Activated CD8-positive, alpha-beta memory T cell treated with anti-CD3 and anti-CD28 coated beads for 36 hours (primary cell): ENCODE results near the gene PLEKHA7. TPM values are rescaled to one million over a fixed set of nuclear protein-coding genes. Genes with fewer than 3 reads are reported as not detected.
"Not testable (repeated sequence)": the region's sequence is repeated elsewhere in the genome, so short reads cannot be mapped to it uniquely, and the experiment has no call there.

Source experiments
- CTCF ChIA-PET: fragments of 350-600 bp; sonication (Branson Sonifier 250); formaldehyde crosslinking; loops from one replicate; lab custom pipeline; 2021; ENCODE audit warnings: antibody characterized with exemption; lab: Charles Lee
- POLR2A ChIA-PET: fragments of 350-600 bp; sonication (Branson Sonifier 250); formaldehyde crosslinking; loops from one replicate; lab custom pipeline; 2021; ENCODE audit warnings: antibody characterized with exemption; lab: Charles Lee
- total RNA-seq, 2 experiments: library from RNA; stranded (reverse); gene quantifications; one replicate each; pipeline ENCODE4 v1.2.3, GENCODE V29; 2021

The PLEKHA7 gene, protein sequence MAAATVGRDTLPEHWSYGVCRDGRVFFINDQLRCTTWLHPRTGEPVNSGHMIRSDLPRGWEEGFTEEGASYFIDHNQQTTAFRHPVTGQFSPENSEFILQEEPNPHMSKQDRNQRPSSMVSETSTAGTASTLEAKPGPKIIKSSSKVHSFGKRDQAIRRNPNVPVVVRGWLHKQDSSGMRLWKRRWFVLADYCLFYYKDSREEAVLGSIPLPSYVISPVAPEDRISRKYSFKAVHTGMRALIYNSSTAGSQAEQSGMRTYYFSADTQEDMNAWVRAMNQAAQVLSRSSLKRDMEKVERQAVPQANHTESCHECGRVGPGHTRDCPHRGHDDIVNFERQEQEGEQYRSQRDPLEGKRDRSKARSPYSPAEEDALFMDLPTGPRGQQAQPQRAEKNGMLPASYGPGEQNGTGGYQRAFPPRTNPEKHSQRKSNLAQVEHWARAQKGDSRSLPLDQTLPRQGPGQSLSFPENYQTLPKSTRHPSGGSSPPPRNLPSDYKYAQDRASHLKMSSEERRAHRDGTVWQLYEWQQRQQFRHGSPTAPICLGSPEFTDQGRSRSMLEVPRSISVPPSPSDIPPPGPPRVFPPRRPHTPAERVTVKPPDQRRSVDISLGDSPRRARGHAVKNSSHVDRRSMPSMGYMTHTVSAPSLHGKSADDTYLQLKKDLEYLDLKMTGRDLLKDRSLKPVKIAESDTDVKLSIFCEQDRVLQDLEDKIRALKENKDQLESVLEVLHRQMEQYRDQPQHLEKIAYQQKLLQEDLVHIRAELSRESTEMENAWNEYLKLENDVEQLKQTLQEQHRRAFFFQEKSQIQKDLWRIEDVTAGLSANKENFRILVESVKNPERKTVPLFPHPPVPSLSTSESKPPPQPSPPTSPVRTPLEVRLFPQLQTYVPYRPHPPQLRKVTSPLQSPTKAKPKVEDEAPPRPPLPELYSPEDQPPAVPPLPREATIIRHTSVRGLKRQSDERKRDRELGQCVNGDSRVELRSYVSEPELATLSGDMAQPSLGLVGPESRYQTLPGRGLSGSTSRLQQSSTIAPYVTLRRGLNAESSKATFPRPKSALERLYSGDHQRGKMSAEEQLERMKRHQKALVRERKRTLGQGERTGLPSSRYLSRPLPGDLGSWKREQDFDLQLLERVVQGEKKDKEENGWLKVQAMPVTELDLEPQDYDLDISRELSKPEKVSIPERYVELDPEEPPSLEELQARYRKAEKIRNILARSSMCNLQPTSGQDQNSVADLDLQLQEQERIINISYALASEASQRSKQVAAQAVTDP
- total RNA-seq: 1 to 10 TPM; 9.5 TPM

DNA sequence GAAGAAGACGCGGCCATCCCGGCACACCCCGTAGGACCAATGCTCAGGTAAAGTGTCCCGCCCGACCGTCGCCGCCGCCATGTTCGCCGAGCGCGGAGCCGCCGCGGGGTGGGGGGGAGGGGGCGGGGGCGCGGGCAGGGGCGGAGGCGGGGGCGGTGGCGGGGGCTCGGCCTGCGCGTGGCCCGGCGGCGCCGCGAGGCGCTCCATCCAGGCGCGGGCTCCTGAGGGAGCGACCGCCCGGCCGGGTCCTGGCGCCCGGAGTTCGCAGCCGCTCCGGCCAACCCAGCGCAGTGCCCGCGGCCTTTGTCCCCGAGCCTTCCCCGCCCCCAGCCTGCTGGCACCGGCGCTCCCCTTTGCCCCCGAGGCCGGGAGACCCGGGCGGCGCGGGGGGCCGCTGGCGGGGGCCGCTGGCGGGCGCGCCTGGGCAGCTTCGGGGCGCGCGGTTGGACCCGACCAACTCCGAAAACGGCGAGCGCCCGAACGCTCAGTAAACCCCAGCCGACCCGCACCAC, at the start of gene PLEKHA7:
Gene PLEKHA7 (minus strand): TSS at position 94 of the 512 bp plus-strand sequence. CDS start 13 bp downstream, at position 81.
- POLR2A ChIA-PET: no interaction called here
- CTCF ChIA-PET: no interaction called here

DNA sequence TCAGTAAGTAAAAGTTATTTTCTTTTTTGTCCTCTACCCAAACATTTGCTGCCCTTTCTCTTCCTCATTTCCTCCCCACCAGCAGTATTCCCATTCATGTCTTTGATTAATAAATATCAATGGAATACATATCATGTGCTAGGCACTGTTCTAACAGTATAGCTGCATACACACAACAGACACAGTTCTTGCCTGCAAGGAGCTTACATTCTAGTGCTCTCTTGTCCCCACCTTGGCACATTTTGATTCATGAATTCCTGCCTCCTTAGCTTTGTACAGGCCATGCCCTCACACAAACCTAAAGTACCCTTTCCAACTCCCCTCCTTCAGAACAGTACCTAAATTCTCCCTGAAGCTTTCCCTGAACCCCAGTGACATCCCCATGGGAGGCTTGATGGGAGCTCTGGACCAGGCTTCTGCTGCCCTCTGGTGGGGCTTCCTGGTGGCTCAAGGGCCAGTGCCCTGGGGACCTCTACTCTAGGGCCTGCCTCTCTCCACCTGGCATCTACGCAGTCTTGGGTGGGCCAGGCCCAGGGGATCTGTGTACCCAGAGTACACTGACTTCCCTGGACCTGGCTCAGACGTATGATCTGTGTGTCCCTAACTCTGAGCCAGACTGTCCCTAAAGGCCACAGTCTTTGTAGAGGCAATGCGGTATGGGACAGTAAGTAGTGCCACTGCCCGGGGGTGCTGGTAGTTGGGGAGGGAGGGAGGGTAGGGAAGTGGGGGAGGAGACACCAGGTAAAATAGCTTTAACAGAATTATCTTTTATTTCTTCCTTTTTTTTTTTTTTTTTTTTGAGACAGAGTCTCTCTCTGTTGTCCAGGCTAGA, 49.2 kb upstream of the PLEKHA7 start:
- ChIA-PET POLR2A (no interaction called here), CTCF (interaction anchor here (0.7 to 2.8 kb wide), 16 partner anchors 13 to 277 kb away, joined by 3 to 14 read pairs (median 3); no protein-coding TSS in a partner anchor)

DNA sequence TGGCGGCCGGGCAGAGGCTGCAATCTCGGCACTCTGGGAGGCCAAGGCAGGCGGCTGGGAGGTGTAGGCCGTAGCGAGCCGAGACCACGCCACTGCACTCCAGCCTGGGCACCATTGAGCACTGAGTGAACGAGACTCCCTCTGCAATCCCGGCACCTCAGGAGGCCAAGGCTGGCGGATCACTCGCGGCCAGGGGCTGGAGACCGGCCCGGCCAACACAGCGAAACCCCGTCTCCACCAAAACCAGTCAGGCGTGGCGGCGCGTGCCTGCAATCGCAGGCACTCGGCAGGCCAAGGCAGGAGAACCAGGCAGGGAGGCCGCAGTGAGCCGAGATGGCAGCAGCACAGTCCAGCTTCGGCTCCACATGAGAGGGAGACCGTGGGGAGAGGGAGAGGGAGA, 36.9 kb upstream of the PLEKHA7 start:
- POLR2A ChIA-PET, CTCF ChIA-PET: not testable (repeated sequence)

DNA sequence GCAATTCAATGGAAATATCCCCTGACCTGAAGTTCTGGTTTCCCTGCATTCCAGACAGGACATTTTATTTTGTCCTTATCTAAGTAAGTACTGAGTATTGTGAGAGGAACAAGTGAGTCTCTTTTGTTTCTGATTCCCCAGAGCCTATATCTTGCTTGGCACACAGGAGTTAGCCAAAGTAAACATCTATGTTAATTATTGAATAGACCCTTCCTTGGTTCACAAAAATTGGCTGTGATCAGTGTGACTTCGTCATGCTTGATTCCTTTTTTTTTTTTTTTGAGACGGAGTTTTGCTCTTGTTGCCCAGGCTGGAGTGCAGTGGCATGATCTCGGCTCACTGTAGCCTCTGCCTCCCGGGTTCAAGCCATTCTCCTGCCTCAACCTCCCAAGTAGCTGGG, 34.3 kb upstream of the PLEKHA7 start:
- POLR2A ChIA-PET, CTCF ChIA-PET: not testable (repeated sequence)

DNA sequence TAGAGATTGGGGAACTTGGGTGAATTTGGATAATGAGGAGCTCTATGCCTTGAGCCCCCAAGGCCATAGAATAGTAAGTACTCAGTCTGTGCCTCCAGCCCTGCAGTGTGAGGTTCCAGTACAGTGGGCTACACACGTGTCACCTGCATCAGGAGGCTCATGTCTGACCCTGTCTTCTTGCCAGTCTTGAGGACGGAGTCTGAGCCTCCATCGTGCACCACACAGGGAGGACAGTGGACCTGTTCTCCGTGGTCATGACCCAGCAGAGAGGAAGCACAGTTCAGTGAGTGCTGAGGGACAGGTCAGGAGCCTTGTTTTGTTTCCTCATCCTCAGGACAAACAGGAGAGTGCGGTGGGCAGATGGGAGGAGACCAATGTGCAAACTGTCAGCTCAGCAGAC, 32.5 kb upstream of the PLEKHA7 start:
- ChIA-PET POLR2A (no interaction called here), CTCF (no interaction called here)

DNA sequence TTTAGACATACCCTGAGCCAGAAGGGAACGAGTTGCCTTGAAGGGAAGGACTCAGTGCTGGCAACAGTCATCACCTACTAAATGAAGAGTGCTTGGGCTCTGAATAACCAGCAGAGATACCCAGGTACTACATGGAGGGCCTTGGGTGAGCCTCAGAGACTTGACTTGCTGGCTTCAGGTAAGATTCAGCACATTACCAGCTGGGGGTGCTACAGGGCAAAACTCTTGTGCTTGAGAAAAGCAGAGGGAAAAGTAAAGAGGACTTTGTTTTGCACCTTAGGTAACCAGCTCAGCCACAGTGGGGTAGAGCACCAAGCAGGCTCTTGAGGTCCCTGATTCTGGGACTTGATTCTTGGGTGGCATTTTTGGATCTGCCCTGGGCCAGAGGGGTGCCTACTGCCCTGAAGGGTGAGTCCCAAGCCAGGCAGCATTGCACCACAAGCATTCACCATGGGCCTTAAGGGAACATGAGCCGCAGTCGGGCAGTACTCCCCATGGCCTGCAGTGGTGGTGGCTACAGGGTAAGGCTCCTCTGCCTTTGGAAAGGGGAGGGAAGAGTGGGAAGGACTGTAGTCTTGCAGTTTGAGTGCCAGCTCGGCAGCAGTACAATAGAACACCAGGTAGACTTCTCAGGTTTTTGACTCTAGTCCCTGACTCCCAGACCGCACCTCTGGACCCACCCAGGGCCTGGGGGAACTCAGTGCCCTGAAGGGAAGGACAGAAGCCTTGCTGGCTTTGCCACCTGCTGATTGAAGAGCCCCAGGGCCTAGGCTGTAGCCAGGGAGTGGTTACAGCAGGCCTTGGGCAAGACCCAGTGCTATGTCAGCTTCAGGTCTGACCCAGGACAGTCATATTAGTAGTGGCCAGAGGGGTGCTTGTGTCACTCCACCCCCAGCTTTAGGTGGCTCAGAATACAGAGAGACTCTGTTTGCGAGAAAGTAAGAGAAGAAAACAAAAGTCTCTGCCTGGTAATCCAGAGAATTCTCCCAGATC, 22.7 kb upstream of the PLEKHA7 start:
- CTCF ChIA-PET: no interaction called here

DNA sequence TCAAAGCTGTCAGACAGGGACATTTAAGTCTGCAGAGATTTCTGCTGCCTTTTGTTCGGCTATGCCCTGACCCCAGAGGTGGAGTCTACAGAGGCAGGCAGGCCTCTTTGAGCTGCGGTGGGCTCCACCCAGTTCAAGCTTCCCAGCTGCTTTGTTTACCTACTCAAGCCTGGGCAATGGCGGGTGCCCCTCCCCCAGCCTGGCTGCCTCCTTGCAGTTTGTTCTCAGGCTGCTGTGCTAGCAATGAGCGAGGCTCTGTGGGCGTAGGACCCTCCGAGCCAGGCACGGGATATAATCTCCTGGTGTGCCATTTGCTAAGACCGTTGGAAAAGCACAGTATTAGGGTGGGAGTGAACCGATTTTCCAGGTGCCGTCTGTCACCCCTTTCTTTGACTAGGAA, 19.8 kb upstream of the PLEKHA7 start:
- POLR2A ChIA-PET, CTCF ChIA-PET: not testable (repeated sequence)

More for the DNA sequence above, 22.7 kb upstream of the PLEKHA7 start:
- POLR2A ChIA-PET: no interaction called here

DNA sequence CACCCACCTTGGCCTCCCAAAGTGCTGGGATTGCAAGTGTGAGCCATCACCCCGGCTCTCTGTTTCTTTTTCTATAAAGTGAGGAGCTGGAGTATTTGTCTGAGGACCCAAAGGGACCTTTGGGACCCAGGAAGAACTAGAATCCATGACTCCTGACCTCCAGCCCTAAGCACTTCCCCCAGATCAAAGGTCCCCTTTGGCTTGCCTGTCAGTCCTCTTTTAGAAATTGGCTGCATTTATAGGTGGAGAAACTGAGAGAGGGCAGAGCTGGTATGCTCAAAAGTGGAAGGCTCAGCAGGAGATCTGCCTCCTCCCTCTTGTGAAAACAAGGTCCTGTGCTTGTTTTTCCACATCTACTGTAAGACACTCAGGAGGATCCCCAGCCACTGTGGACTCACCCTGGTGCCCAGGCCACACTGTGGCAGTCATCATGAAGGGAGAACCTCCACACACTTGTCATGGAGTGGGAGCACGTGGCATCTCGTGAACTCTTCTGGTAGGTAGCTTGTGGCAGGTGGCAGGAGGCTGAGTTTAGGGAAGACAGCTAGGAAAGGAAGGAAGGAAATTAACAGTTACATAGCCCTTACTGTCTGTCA, 12.4 kb upstream of the PLEKHA7 start:
- POLR2A ChIA-PET: no interaction called here
- CTCF ChIA-PET: no interaction called here

DNA sequence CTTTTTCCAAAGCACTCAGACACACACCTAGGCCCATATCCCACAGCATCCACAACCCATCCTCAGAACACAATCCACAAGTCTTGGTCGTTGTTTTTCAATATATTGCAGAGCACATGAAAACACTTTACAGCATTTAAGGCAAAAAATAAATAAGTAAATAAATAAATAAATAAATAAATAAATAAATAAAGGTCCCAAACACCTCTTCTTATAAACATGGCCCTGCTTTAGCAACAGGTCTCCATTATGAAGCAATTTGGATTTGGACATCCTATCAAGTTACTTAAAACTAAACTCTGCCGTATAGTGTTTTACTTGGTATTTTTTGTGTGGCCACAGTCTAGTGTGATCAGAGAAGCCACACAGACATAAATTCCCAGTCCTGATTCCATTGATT, 10.7 kb upstream of the PLEKHA7 start:
- CTCF ChIA-PET: no interaction called here

DNA sequence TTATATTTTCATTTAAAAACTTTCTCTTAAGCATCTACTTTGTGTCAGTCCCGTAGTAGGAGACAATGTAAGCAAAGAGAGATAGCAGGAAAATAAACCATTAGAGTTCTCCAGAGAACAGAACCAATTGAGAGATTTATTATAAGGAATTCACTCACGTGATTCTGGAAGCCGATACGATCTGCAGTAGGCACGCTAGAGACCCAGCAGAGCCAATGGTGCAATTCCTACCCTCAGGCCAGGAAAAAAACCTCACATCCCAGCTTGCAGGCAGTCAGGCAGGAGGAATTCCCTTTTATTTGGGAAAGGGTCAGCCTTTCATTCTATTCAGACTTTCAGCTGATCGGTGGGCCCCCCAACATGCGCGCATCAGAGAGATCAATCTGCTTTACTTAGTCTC, 7.3 kb upstream of the PLEKHA7 start:
- POLR2A ChIA-PET: no interaction called here

More for the DNA sequence above, 10.7 kb upstream of the PLEKHA7 start:
- POLR2A ChIA-PET: no interaction called here

DNA sequence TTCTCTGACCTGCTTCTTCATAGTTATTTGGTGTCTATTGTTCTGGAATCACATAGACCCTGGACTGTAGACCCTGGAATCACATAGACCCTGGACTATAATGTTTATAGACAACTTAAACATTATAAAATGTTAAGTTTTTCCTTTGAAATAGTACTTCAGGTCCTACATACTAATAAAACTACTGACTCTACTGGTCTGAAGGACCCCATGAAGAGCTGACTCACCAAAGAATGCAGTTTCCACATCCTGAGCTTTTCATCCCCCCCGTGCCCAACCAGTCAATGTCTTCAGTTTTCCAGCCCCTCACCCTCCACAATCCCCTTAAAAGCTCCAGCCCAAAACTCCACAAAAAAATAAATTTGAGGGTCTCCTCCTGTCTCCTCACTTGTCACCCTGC, 6.6 kb upstream of the PLEKHA7 start:
- POLR2A ChIA-PET: no interaction called here

More for the DNA sequence above, 7.3 kb upstream of the PLEKHA7 start:
- CTCF ChIA-PET: no interaction called here

DNA sequence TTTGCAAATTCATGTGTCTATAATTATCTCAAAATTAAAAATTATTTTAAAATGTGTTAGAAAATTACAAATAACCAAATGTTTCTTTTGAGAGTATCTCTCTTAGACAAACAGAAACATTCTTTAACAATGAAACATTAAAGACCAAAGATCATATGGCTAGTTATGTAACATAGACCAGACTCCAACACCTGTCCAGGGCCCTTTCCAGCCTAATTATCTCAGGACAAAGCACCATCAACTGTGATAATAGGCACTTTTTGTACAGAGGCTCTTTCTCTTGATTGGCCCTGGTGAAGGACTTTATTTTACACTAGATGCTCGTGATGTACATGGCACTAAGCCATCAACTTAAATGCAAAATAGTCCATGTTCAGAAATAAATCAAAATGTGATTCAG, 5.0 kb upstream of the PLEKHA7 start:
- ChIA-PET CTCF (no interaction called here), POLR2A (no interaction called here)

More for the DNA sequence above, 6.6 kb upstream of the PLEKHA7 start:
- CTCF ChIA-PET: no interaction called here

DNA sequence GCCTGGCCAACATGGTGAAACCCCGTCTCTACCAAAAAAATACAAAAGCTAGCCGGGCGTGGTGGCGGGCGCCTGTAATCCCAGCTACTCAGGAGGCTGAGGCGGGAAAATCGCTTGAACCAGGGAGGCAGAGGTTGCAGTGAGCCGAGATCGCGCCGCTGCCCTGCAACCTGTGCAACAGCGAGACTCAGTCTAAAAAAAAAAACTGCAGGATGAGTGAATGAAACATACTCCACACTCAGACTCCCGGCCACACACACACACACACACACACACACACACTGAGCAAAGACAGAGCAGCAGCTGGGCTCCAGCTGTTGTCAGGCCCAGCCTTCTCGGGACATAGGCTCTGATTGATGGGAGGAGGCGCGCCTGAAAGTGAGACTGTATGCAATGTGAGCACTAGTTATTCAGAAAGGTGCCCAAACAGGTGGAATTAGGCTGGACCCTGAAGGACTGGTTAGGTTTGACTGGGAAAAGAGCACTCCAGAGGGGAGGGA, 1.5 kb upstream of the PLEKHA7 start:
- CTCF ChIA-PET: interaction anchor here (0.6 kb wide), 1 partner anchor 231 kb away, joined by 4 read pairs; no protein-coding TSS in a partner anchor

DNA sequence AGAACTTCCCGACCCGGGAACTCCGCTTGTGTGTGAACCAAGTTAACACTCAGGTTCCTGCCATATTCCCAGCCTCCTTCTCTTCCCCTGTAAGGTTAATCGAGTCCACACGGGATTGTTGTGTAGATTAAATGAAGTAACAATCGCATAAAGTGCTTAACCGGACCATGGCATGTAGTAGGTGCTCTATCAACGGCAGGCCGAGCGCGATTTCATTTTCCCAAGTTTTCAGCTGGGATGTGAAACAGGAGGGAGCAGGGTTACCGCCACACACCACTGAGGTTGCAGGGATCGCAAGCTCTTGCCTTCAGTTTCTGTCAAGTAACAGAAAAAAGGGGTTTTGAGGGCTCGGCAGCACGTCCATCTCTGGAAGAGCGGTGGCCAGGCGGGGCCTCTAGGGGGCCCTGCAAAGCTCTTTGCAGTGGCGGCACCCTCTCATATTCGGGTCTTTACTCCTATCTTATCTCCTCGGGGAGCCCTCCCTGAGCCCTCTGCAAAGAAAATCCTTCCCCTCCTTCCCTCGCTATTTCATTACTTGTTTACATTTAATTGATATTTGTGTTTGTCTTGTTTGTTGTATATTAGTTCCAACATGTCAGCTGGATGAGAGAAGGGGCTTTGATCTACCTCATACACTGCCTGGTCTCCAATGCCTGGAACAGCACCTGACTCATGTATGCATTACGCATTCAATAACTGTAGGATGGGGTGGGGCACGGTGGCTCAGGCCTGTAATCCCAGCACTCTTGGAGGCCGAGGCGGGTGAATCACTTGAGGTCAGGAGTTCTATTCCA, 816 bp upstream of the PLEKHA7 start:
- CTCF ChIA-PET: interaction anchor here (0.6 kb wide), 1 partner anchor 230 kb away, joined by 4 read pairs; no protein-coding TSS in a partner anchor
- POLR2A ChIA-PET: interaction anchor here (0.6 kb wide), 1 partner anchor 57 kb away, joined by 16 read pairs; no protein-coding TSS in a partner anchor

More for the DNA sequence above, 1.5 kb upstream of the PLEKHA7 start:
- POLR2A ChIA-PET: interaction anchor here (0.6 kb wide), 1 partner anchor 57 kb away, joined by 16 read pairs; no protein-coding TSS in a partner anchor

DNA sequence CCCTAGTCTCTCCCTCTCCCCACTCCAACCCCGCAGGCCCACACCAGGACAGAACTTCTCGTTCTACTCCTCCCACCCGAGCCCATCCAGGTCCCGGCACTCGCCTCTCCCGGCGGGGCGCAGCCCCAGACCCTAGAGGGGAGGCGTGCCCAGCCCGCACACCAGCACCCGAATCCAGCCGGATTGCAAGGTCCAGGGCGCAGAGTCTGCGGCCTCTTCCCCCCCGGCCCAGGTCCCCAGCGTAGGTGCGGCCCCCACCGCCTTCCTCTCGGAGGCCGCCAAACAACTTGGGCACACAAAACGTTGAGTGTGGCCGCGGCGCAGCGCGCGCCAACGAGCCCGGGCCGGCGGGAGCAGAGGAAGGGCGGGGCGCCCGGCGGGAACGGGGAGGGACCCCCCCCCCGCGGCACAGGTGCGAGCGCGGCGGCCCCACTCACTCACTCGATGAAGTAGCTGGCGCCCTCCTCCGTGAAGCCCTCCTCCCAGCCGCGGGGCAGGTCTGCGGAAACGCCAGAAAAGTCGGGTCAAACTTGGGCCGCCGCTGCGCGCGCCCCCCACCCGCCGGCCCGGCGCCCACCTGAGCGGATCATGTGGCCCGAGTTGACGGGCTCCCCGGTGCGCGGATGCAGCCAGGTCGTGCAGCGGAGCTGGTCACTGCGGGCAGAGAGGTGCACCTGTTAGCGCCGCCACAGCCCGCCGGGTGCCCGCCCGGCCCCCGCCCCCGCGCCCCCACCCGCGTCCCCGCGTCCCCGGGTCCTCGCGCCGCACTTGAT, 480 bp downstream of the PLEKHA7 start:
- CTCF ChIA-PET: no interaction called here
- POLR2A ChIA-PET: no interaction called here
